Measurements from ENCODE around the gene TAF3.

TAF3 gene

GRCh38 chr10:8036506-8037198, 218.3 kb downstream of the TAF3 start:
- Mint-ChIP-seq H3K36me3 (ENCODE audit: low read depth) (no peaks in the 10 kb centered on the region), H3K9me3 (no peaks in the 10 kb centered on the region), H3K27ac (no peak overlapping the region), H3K27me3 (peaks cover 92% of the 10 kb centered on the region), H3K4me3 (no peak overlapping the region), H3K4me1 (ENCODE audit: low read depth) (peaks cover 13% of the 10 kb centered on the region)
- intact Hi-C loops (cut with micrococcal nuclease): no loop called here

- H3K36me3 Mint-ChIP-seq (ENCODE audit: low read depth): no peaks in the 10 kb centered on the region
- intact Hi-C loops (cut with micrococcal nuclease): no loop called here
- H3K9me3 Mint-ChIP-seq: no peaks in the 10 kb centered on the region
- peaks cover 14% of the 10 kb centered on the region for H3K4me1 Mint-ChIP-seq (ENCODE audit: low read depth)
- H3K4me3 Mint-ChIP-seq: no peak overlapping the region
- H3K27ac Mint-ChIP-seq: no peak overlapping the region
- peaks cover 93% of the 10 kb centered on the region for H3K27me3 Mint-ChIP-seq
Measured at GRCh38 chr10:8037199-8037801, 219.0 kb downstream of the TAF3 start.

- Mint-ChIP-seq H3K27me3 (peaks cover 93% of the 10 kb centered on the region), H3K4me1 (ENCODE audit: low read depth) (peaks cover 22% of the 10 kb centered on the region), H3K4me3 (no peak overlapping the region), H3K36me3 (ENCODE audit: low read depth) (no peaks in the 10 kb centered on the region), H3K27ac (no peak overlapping the region), H3K9me3 (no peaks in the 10 kb centered on the region)
- intact Hi-C loops (cut with micrococcal nuclease): no loop called here
Measured at GRCh38 chr10:8037941-8038894, 219.9 kb downstream of the TAF3 start.

GRCh38 chr10:8039321-8039881, 221.1 kb downstream of the TAF3 start:
- H3K4me1 Mint-ChIP-seq (ENCODE audit: low read depth): peaks cover 30% of the 10 kb centered on the region
- no peak overlapping the region for H3K27ac Mint-ChIP-seq
- no peak overlapping the region for H3K4me3 Mint-ChIP-seq
- H3K9me3 Mint-ChIP-seq: no peaks in the 10 kb centered on the region
- H3K36me3 Mint-ChIP-seq (ENCODE audit: low read depth): no peaks in the 10 kb centered on the region
- intact Hi-C loops (cut with micrococcal nuclease): no loop called here
- H3K27me3 Mint-ChIP-seq: peaks cover 93% of the 10 kb centered on the region

GRCh38 chr10:8040651-8041050, 222.3 kb downstream of the TAF3 start:
- no peak overlapping the region for H3K4me3 Mint-ChIP-seq
- H3K36me3 Mint-ChIP-seq (ENCODE audit: low read depth): no peaks in the 10 kb centered on the region
- H3K9me3 Mint-ChIP-seq: no peaks in the 10 kb centered on the region
- H3K4me1 Mint-ChIP-seq (ENCODE audit: low read depth): peaks cover 42% of the 10 kb centered on the region
- H3K27ac Mint-ChIP-seq: no peak overlapping the region
- intact Hi-C loops (cut with micrococcal nuclease): no loop called here
- H3K27me3 Mint-ChIP-seq: peaks cover 96% of the 10 kb centered on the region

- intact Hi-C loops (cut with micrococcal nuclease): no loop called here
- Mint-ChIP-seq H3K9me3 (no peaks in the 10 kb centered on the region), H3K4me3 (no peak overlapping the region)
Measured at GRCh38 chr10:8041284-8041991, 223.1 kb downstream of the TAF3 start.

GRCh38 chr10:8041992-8042720, 223.9 kb downstream of the TAF3 start:
- no peak overlapping the region for H3K27ac Mint-ChIP-seq
- H3K4me3 Mint-ChIP-seq: no peak overlapping the region
- no peaks in the 10 kb centered on the region for H3K9me3 Mint-ChIP-seq
- peaks cover 40% of the 10 kb centered on the region for H3K4me1 Mint-ChIP-seq (ENCODE audit: low read depth)
- H3K27me3 Mint-ChIP-seq: peaks cover 97% of the 10 kb centered on the region
- intact Hi-C loops (cut with micrococcal nuclease): no loop called here
- no peaks in the 10 kb centered on the region for H3K36me3 Mint-ChIP-seq (ENCODE audit: low read depth)

More at GRCh38 chr10:8041284-8041991, 223.1 kb downstream of the TAF3 start:
- H3K27me3 Mint-ChIP-seq: peaks cover 97% of the 10 kb centered on the region
- no peak overlapping the region for H3K27ac Mint-ChIP-seq
- peaks cover 43% of the 10 kb centered on the region for H3K4me1 Mint-ChIP-seq (ENCODE audit: low read depth)
- H3K36me3 Mint-ChIP-seq (ENCODE audit: low read depth): no peaks in the 10 kb centered on the region

- Mint-ChIP-seq H3K27ac (no peak overlapping the region), H3K4me3 (no peak overlapping the region), H3K36me3 (ENCODE audit: low read depth) (no peaks in the 10 kb centered on the region), H3K27me3 (peaks cover 97% of the 10 kb centered on the region), H3K9me3 (no peaks in the 10 kb centered on the region), H3K4me1 (ENCODE audit: low read depth) (peaks cover 35% of the 10 kb centered on the region)
- intact Hi-C loops (cut with micrococcal nuclease): no loop called here
Measured at GRCh38 chr10:8042721-8043568, 224.6 kb downstream of the TAF3 start.

- no peak overlapping the region for H3K27ac Mint-ChIP-seq
- peaks cover 37% of the 10 kb centered on the region for H3K4me1 Mint-ChIP-seq (ENCODE audit: low read depth)
- intact Hi-C loops (cut with micrococcal nuclease): no loop called here
- H3K4me3 Mint-ChIP-seq: no peak overlapping the region
- no peaks in the 10 kb centered on the region for H3K9me3 Mint-ChIP-seq
- no peaks in the 10 kb centered on the region for H3K36me3 Mint-ChIP-seq (ENCODE audit: low read depth)
- peaks cover 97% of the 10 kb centered on the region for H3K27me3 Mint-ChIP-seq
Measured at GRCh38 chr10:8043569-8044306, 225.4 kb downstream of the TAF3 start.

GRCh38 chr10:8044331-8044907, 226.1 kb downstream of the TAF3 start:
- Mint-ChIP-seq H3K27me3 (peaks cover 96% of the 10 kb centered on the region), H3K36me3 (ENCODE audit: low read depth) (no peaks in the 10 kb centered on the region), H3K4me1 (ENCODE audit: low read depth) (peaks cover 39% of the 10 kb centered on the region), H3K27ac (no peak overlapping the region), H3K9me3 (no peaks in the 10 kb centered on the region), H3K4me3 (no peak overlapping the region)
- intact Hi-C loops (cut with micrococcal nuclease): no loop called here

GRCh38 chr10:8044908-8045725, 226.8 kb downstream of the TAF3 start:
- Mint-ChIP-seq H3K36me3 (ENCODE audit: low read depth) (no peaks in the 10 kb centered on the region), H3K27me3 (peaks cover 94% of the 10 kb centered on the region), H3K4me3 (peak overlapping the region; percentile 24), H3K27ac (no peak overlapping the region), H3K4me1 (ENCODE audit: low read depth) (peaks cover 37% of the 10 kb centered on the region), H3K9me3 (no peaks in the 10 kb centered on the region)
- intact Hi-C loops (cut with micrococcal nuclease): no loop called here
